Keratinocyte (primary cell): Measurements from ENCODE around the gene FNTB. TPM values are rescaled to one million over a fixed set of nuclear protein-coding genes. Genes with fewer than 3 reads are reported as not detected.
A peak's percentile ranks its signal among the peaks of the same experiment; 100 is the strongest.

ENCODE experiments used
- DNase-seq: peaks from one replicate; pipeline ENCODE4 v3.0.0-alpha.2; 2011; ENCODE audit warnings: low read depth, missing footprints, low spot score
- FAIRE-seq: peaks from 2 replicates; lab custom pipeline; 2011; peaks lifted over from hg19 to GRCh38; lab: Jason Lieb, UNC
- H2AFZ ChIP-seq: 2 replicates; pipeline ENCODE4 v1.6.0; 2012; ENCODE audit warnings: low read length, control low read depth, inconsistent platforms; ENCODE audit not compliant: control insufficient read depth
- H3K27ac ChIP-seq: 2 replicates; pipeline ENCODE4 v1.5.1; 2011; ENCODE audit warnings: low read length; ENCODE audit not compliant: control insufficient read depth, insufficient read depth
- H3K27me3 ChIP-seq: 3 replicates; pipeline ENCODE4 v1.6.0; 2011; ENCODE audit warnings: low read length; ENCODE audit not compliant: control insufficient read depth, insufficient read depth; ENCODE audit errors: extremely low read depth
- H3K36me3 ChIP-seq, 2 experiments: 2 replicates in 1 of 2; 3 replicates in 1 of 2; pipeline ENCODE4 v1.5.1; 2011; ENCODE audit warnings: low read length in 2 of 2, mild to moderate bottlenecking in 1 of 2; ENCODE audit not compliant: control insufficient read depth in 2 of 2, insufficient read depth in 2 of 2; ENCODE audit errors: extremely low read depth in 1 of 2
- H3K4me1 ChIP-seq: 3 replicates; pipeline ENCODE4 v1.5.1; 2011; ENCODE audit warnings: low read length; ENCODE audit not compliant: control insufficient read depth, insufficient read depth; ENCODE audit errors: extremely low read depth
- H3K4me2 ChIP-seq: 3 replicates; pipeline ENCODE4 v1.6.0; 2011; ENCODE audit warnings: low read depth, low read length; ENCODE audit not compliant: control insufficient read depth, insufficient read depth; ENCODE audit errors: extremely low read depth
- H3K4me3 ChIP-seq, 3 experiments: fragments of 200-600 bp in 1 of 3; sonication (generic) in 1 of 3; 2 replicates in 2 of 3; 3 replicates in 1 of 3; pipeline ENCODE4 v1.5.1; 2011 to 2016; ENCODE audit warnings: low read length in 3 of 3, mild to moderate bottlenecking in 3 of 3, control low read depth in 2 of 3, inconsistent platforms in 1 of 3, low read depth in 1 of 3, mixed read lengths in 1 of 3, mixed run types in 1 of 3, moderate library complexity in 1 of 3; ENCODE audit not compliant: control insufficient read depth in 2 of 3, insufficient read depth in 2 of 3; ENCODE audit errors: extremely low read depth in 1 of 3
- H3K79me2 ChIP-seq: 2 replicates; pipeline ENCODE4 v1.6.0; 2012; ENCODE audit warnings: low read length; ENCODE audit not compliant: control insufficient read depth, insufficient read depth
- H3K9ac ChIP-seq: 3 replicates; pipeline ENCODE4 v1.6.0; 2011; ENCODE audit warnings: low read length; ENCODE audit not compliant: control insufficient read depth, insufficient read depth; ENCODE audit errors: extremely low read depth
- H3K9me1 ChIP-seq: 3 replicates; pipeline ENCODE4 v1.6.0; 2011; ENCODE audit warnings: low read length; ENCODE audit not compliant: control insufficient read depth, insufficient read depth; ENCODE audit errors: extremely low read depth
- H3K9me3 ChIP-seq: 2 replicates; pipeline ENCODE4 v1.5.1; 2012; ENCODE audit warnings: low read depth, low read length; ENCODE audit not compliant: control insufficient read depth
- H4K20me1 ChIP-seq: 3 replicates; pipeline ENCODE4 v1.6.0; 2011; ENCODE audit warnings: low read length; ENCODE audit not compliant: control insufficient read depth, insufficient read depth; ENCODE audit errors: extremely low read depth
- EZH2 ChIP-seq: IDR thresholded peaks from one replicate; pipeline ENCODE4 v1.6.1; 2012; ENCODE audit warnings: inconsistent platforms, mild to moderate bottlenecking, low read length, moderate library complexity
- dilution Hi-C: fragments of 300-500 bp; cut with MboI; formaldehyde crosslinking; loops from one replicate; pipeline ENCODE4 v1.7.0; 2020; ENCODE audit warnings: low sequenced_read_pairs; ENCODE audit not compliant: extremely low pct_ligation_motif_present
- polyA plus RNA-seq, 5 experiments: library from polyadenylated mRNA; depleted of rRNA in 3 of 5; stranded (reverse) in 3 of 5; stranded (forward) in 1 of 5; unstranded in 1 of 5; fragments of >200 nt; gene quantifications; 1 replicate in 1 of 5; 2 replicates in 3 of 5; 3 replicates in 1 of 5; pipeline versions ENCODE4 v1.2.1 to v1.2.3, GENCODE V29; 2011 to 2012; ENCODE audit warnings: missing spikeins in 2 of 5, low read depth in 1 of 5, low replicate concordance in 1 of 5
- TF ChIP-seq, protein P1 (sequence below), 3 experiments: IDR thresholded peaks in 1 of 3; conservative IDR thresholded peaks in 1 of 3; optimal IDR thresholded peaks in 1 of 3; 2 replicates in 2 of 3; 3 replicates in 1 of 3; pipeline versions ENCODE3 to v1.5.1; 2011; ENCODE audit warnings: low read length in 3 of 3, mild to moderate bottlenecking in 3 of 3, moderate library complexity in 2 of 3, control low read depth in 1 of 3, inconsistent platforms in 1 of 3; ENCODE audit not compliant: insufficient read depth in 2 of 3; ENCODE audit errors: extremely low read depth in 1 of 3

FNTB gene
- polyA plus RNA-seq, 1 donor (not counting 4 experiments of a cell fraction or from before 2014, with no cell fraction given) = 10.1 TPM

DNA sequence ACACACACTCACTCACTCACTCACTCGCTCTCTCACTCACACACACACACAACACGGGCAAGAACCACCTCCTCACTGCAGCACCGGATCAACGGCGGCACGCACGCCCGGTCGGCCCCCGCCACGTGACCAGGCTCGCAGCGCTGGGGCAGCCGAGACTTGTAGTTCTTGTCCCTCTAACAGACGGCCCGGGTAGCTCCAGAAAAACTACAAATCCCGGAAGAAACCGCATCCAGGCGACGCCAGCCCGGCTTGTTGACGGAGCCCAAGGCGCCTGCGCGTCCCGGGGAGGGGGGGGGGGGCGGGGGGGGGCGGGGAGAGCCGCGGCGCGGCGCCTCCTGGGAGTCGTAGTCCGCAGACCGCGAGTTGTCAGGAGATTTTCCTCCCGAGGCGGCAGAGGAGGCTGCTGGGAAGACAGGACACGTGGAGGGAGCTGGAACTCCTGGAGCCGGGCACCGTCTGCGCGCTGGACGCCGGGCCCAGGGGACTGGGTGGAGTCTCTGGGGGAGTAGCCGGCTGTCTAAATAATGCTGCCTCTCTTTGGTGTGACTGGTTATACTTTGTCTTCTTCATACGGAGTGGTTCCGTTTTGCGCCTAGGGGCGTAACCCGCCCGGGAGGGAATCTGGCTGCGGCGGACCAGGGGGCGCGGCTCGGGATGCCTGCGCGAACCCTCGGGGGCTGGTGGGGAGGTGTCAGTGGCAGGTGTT, 115.9 kb downstream of the FNTB start, which contains the start of gene MAX:
Gene MAX (minus strand): TSS at position 77 of the 709 bp plus-strand sequence. CDS start 178 bp downstream, outside the sequence.
- H3K4me3 ChIP-seq = peak within 1 kb of the TSS; percentile 77 to 99 (median 92)
- DNase-seq (peak; percentile 90), FAIRE-seq (peak; percentile 36)
- peaks cover 0 to 5% of the 10 kb centered on the region in 2 experiments for H3K36me3 ChIP-seq
- H3K27me3 ChIP-seq = no peaks in the 10 kb centered on the region
- peak within 1 kb of the TSS; percentile 72 for H3K27ac ChIP-seq
- H3K79me2 ChIP-seq = peaks cover 32% of the 10 kb centered on the region
- TF ChIP-seq, protein P1, sequence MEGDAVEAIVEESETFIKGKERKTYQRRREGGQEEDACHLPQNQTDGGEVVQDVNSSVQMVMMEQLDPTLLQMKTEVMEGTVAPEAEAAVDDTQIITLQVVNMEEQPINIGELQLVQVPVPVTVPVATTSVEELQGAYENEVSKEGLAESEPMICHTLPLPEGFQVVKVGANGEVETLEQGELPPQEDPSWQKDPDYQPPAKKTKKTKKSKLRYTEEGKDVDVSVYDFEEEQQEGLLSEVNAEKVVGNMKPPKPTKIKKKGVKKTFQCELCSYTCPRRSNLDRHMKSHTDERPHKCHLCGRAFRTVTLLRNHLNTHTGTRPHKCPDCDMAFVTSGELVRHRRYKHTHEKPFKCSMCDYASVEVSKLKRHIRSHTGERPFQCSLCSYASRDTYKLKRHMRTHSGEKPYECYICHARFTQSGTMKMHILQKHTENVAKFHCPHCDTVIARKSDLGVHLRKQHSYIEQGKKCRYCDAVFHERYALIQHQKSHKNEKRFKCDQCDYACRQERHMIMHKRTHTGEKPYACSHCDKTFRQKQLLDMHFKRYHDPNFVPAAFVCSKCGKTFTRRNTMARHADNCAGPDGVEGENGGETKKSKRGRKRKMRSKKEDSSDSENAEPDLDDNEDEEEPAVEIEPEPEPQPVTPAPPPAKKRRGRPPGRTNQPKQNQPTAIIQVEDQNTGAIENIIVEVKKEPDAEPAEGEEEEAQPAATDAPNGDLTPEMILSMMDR (optimal IDR thresholded peaks at IDR 0.05 in 1 of 3, IDR thresholded peaks at IDR 0.05 in 1 of 3, conservative IDR thresholded peaks at IDR 0.05 in 1 of 3; ENCODE audit: extremely low read depth in 1 of 3, insufficient read depth in 2 of 3, low read length in 3 of 3) = no peak
- TF ChIP-seq EZH2 = no peak
- peaks cover 16% of the 10 kb centered on the region for H3K4me1 ChIP-seq
- H3K9ac ChIP-seq = peak within 1 kb of the TSS; percentile 85
- dilution Hi-C loops = no loop called here
- H3K9me1 ChIP-seq = no peaks in the 10 kb centered on the region
- no peaks in the 10 kb centered on the region for H3K9me3 ChIP-seq
- no peaks in the 10 kb centered on the region for H4K20me1 ChIP-seq
- H3K4me2 ChIP-seq = peak within 1 kb of the TSS; percentile 94
- peak within 1 kb of the TSS; percentile 95 for H2AFZ ChIP-seq

DNA sequence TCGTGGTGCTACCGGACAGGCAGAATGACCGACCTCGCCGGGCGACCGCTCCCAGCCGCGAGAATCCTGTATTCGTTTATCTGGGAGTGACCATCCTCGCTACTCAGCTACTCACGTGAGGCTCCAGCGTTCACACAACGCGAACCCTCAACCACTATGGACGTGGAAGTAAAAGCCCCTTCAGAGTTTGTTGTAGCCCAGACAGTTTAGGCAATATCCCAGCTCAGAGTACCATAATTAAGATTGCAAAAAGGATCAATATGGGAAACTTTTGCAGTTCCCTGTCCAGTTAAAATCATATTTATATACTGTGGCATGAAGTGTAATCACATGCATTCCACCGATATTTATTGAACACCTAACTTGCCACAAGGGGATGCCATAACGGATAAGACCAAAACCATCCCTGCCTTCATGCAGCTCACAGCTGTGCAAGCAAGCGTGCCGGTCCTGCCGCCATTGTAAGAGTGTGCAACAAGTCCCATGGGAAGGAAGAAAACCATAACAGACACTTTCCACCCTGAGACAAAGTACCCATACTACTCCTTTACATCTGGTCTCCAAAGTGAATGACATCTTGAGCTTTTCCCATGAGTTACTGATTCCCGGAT, 116.6 kb downstream of the FNTB start:
- Histone ChIP-seq H3K36me3 (peaks cover 0 to under 1% of the 10 kb centered on the region in 2 experiments), H3K27ac (peak overlapping the region; percentile 44), H3K4me3 (peak overlapping the region; percentile 67 to 77 (median 71)), H3K79me2 (peaks cover 26% of the 10 kb centered on the region), H3K4me2 (peak overlapping the region; percentile 94), H3K9me3 (no peaks in the 10 kb centered on the region), H4K20me1 (no peaks in the 10 kb centered on the region), H3K27me3 (no peaks in the 10 kb centered on the region), H2AFZ (peak overlapping the region; percentile 95), H3K9ac (peak overlapping the region; percentile 72), H3K4me1 (peaks cover 16% of the 10 kb centered on the region), H3K9me1 (no peaks in the 10 kb centered on the region)
- TF ChIP-seq, protein P1 (optimal IDR thresholded peaks at IDR 0.05 in 1 of 3, IDR thresholded peaks at IDR 0.05 in 1 of 3, conservative IDR thresholded peaks at IDR 0.05 in 1 of 3; ENCODE audit: extremely low read depth in 1 of 3, insufficient read depth in 2 of 3, low read length in 3 of 3) = peak in 2 of 3 experiments; percentile 14 to 58
- TF ChIP-seq EZH2 = no peak
- DNase-seq (no peak), FAIRE-seq (no peak)
- dilution Hi-C loops = no loop called here
